H9 (cell line): ENCODE results near the gene MCM3AP. TPM values are rescaled to one million over a fixed set of nuclear protein-coding genes. Genes with fewer than 3 reads are reported as not detected.

ENCODE experiments used
- DNase-seq: peaks from one replicate; pipeline ENCODE4 v3.0.0-alpha.2; 2017
- H2AFZ ChIP-seq: one replicate; pipeline ENCODE4 v1.6.1; 2013; ENCODE audit warnings: mild to moderate bottlenecking, low read length, control low read depth, moderate library complexity
- H2AK5ac ChIP-seq: 2 replicates; pipeline ENCODE4 v1.6.1; 2013; ENCODE audit warnings: low read length, control low read depth, mixed read lengths; ENCODE audit not compliant: insufficient read length
- H2BK120ac ChIP-seq: one replicate; pipeline ENCODE4 v1.6.1; 2013; ENCODE audit warnings: low read depth, mild to moderate bottlenecking, low read length, control low read depth, inconsistent platforms; ENCODE audit not compliant: poor library complexity, severe bottlenecking
- H2BK12ac ChIP-seq: 2 replicates; pipeline ENCODE4 v1.6.1; 2013; ENCODE audit warnings: low read length, control low read depth, mixed read lengths, low read depth; ENCODE audit not compliant: insufficient read length
- H2BK15ac ChIP-seq: 2 replicates; pipeline ENCODE4 v1.6.1; 2013; ENCODE audit warnings: low read depth, low read length, control low read depth
- H2BK20ac ChIP-seq: one replicate; pipeline ENCODE4 v1.6.1; 2013; ENCODE audit warnings: low read depth, mild to moderate bottlenecking, low read length, control low read depth, inconsistent platforms; ENCODE audit not compliant: poor library complexity, severe bottlenecking
- H2BK5ac ChIP-seq: 2 replicates; pipeline ENCODE4 v1.6.1; 2013; ENCODE audit warnings: low read length, control low read depth, mixed read lengths; ENCODE audit not compliant: insufficient read length
- H3K14ac ChIP-seq: 2 replicates; pipeline ENCODE4 v1.6.1; 2013; ENCODE audit warnings: low read length, control low read depth; ENCODE audit not compliant: insufficient read depth
- H3K18ac ChIP-seq: 2 replicates; pipeline ENCODE4 v1.6.1; 2013; ENCODE audit warnings: low read depth, mild to moderate bottlenecking, mixed read lengths, low read length, control low read depth; ENCODE audit not compliant: insufficient read length
- H3K23ac ChIP-seq: 2 replicates; pipeline ENCODE4 v1.6.1; 2013; ENCODE audit warnings: low read length, control low read depth, mixed read lengths, low read depth; ENCODE audit not compliant: insufficient read length
- H3K23me2 ChIP-seq: 2 replicates; pipeline ENCODE4 v1.6.1; 2013; ENCODE audit warnings: low read depth, mild to moderate bottlenecking, mixed read lengths, low read length, control low read depth; ENCODE audit not compliant: insufficient read length, poor library complexity, severe bottlenecking
- H3K27ac ChIP-seq: 2 replicates; pipeline ENCODE4 v1.5.1; 2013; ENCODE audit warnings: low read length, control low read depth, mixed read lengths, low read depth; ENCODE audit not compliant: insufficient read length
- H3K27me3 ChIP-seq: 2 replicates; pipeline ENCODE4 v1.6.1; 2013; ENCODE audit warnings: low read length, control low read depth, inconsistent platforms; ENCODE audit not compliant: insufficient read depth
- H3K4ac ChIP-seq: 2 replicates; pipeline ENCODE4 v1.6.1; 2013; ENCODE audit warnings: low read depth, mild to moderate bottlenecking, control low read depth, inconsistent platforms, low read length, moderate library complexity
- H3K4me1 ChIP-seq: 2 replicates; pipeline ENCODE4 v1.6.1; 2013; ENCODE audit warnings: low read length, control low read depth, inconsistent platforms; ENCODE audit not compliant: insufficient read depth
- H3K4me2 ChIP-seq: 2 replicates; pipeline ENCODE4 v1.6.1; 2013; ENCODE audit warnings: low read length, control low read depth, mixed read lengths; ENCODE audit not compliant: insufficient read length, insufficient read depth
- H3K56ac ChIP-seq: 2 replicates; pipeline ENCODE4 v1.6.1; 2013; ENCODE audit warnings: low read depth, mild to moderate bottlenecking, mixed read lengths, low read length, control low read depth; ENCODE audit not compliant: insufficient read length
- H3K79me1 ChIP-seq: 2 replicates; pipeline ENCODE4 v1.6.1; 2013; ENCODE audit warnings: low read depth, mild to moderate bottlenecking, moderate library complexity, low read length, control low read depth, inconsistent platforms; ENCODE audit not compliant: insufficient read depth, poor library complexity, severe bottlenecking
- H3K79me2 ChIP-seq: 2 replicates; pipeline ENCODE4 v1.6.1; 2013; ENCODE audit warnings: low read length, control low read depth, inconsistent platforms; ENCODE audit not compliant: insufficient read depth
- H3K9ac ChIP-seq: 2 replicates; pipeline ENCODE4 v1.6.1; 2013; ENCODE audit warnings: low read length, control low read depth, mixed read lengths; ENCODE audit not compliant: insufficient read length; ENCODE audit errors: extremely low read depth
- H3K9me3 ChIP-seq: one replicate; pipeline ENCODE4 v1.6.1; 2013; ENCODE audit warnings: low read depth, low read length, inconsistent platforms; ENCODE audit not compliant: control insufficient read depth
- H3T11ph ChIP-seq: one replicate; pipeline ENCODE4 v1.6.1; 2013; ENCODE audit warnings: mild to moderate bottlenecking, low read length, control low read depth, inconsistent platforms
- H4K20me1 ChIP-seq: one replicate; pipeline ENCODE4 v1.6.1; 2013; ENCODE audit not compliant: control insufficient read depth, insufficient read length, insufficient read depth
- H4K5ac ChIP-seq: 2 replicates; pipeline ENCODE4 v1.6.1; 2013; ENCODE audit warnings: low read depth, mild to moderate bottlenecking, mixed read lengths, low read length, control low read depth; ENCODE audit not compliant: insufficient read length
- H4K8ac ChIP-seq: replicated peaks from 2 replicates; pipeline ENCODE4 v1.6.1; 2013; ENCODE audit warnings: low read length, control low read depth, mixed read lengths, low read depth; ENCODE audit not compliant: insufficient read length
- H4K91ac ChIP-seq: 2 replicates; pipeline ENCODE4 v1.6.1; 2013; ENCODE audit warnings: low read depth, mild to moderate bottlenecking, moderate library complexity, mixed read lengths, low read length, control low read depth; ENCODE audit not compliant: insufficient read length
- H3K27ac Mint-ChIP-seq, 3 experiments: 2 replicates in 2 of 3; 3 replicates in 1 of 3; pipeline ENCODE4 v1.8.0; 2020 to 2021; ENCODE audit warnings: mixed read lengths in 3 of 3, mild to moderate bottlenecking in 1 of 3, moderate library complexity in 1 of 3
- H3K27me3 Mint-ChIP-seq: 2 replicates; pipeline ENCODE4 v1.8.0; 2021; ENCODE audit warnings: low read depth, mild to moderate bottlenecking, moderate library complexity, mixed read lengths
- H3K36me3 Mint-ChIP-seq, 3 experiments: 2 replicates in 2 of 3; 3 replicates in 1 of 3; pipeline ENCODE4 v1.8.0; 2020 to 2021; ENCODE audit warnings: low read depth in 3 of 3, mixed read lengths in 3 of 3; ENCODE audit not compliant: insufficient read depth in 1 of 3
- H3K4me1 Mint-ChIP-seq, 2 experiments: 2 replicates each; pipeline ENCODE4 v1.8.0; 2020; ENCODE audit warnings: mixed read lengths in 2 of 2
- H3K4me3 Mint-ChIP-seq, 2 experiments: 2 replicates in 1 of 2; 3 replicates in 1 of 2; pipeline ENCODE4 v1.8.0; 2020 to 2021; ENCODE audit warnings: mild to moderate bottlenecking in 2 of 2, mixed read lengths in 2 of 2, moderate library complexity in 1 of 2
- H3K9me3 Mint-ChIP-seq, 2 experiments: 2 replicates in 1 of 2; 3 replicates in 1 of 2; pipeline ENCODE4 v1.8.0; 2020; ENCODE audit warnings: mild to moderate bottlenecking in 2 of 2, mixed read lengths in 2 of 2, moderate library complexity in 1 of 2
- CTCF ChIP-seq: fragments of 200-600 bp; sonication (generic); conservative IDR thresholded peaks from 3 replicates; pipeline ENCODE4 v1.8.0; 2021; ENCODE audit warnings: antibody characterized with exemption, mild to moderate bottlenecking
- WGBS: extraction: QIAGEN DNeasy Blood & Tissue Kit; methylation state at CpG from one replicate; pipeline ENCODE4 v1.1.7; 2013; ENCODE audit warnings: missing lambda C conversion rate, low lambda C conversion rate, mixed read lengths; ENCODE audit not compliant: insufficient read length; ENCODE audit errors: extremely low coverage; 5-methylcytosine and 5-hydroxymethylcytosine counted together
- total RNA-seq: library from RNA; stranded (reverse); gene quantifications from 2 replicates; pipeline ENCODE4 v1.2.1, GENCODE V29; 2021

MCM3AP gene
- total RNA-seq, 1 experiment from 2014 or later: 124 TPM

- TF ChIP-seq CTCF: no peak
- H4K20me1 ChIP-seq: no peaks in the 10 kb centered on the region
- no peak overlapping the region for H3K9ac ChIP-seq
- H2BK12ac ChIP-seq: no peak overlapping the region
- no peak overlapping the region for H3K18ac ChIP-seq
- no peak overlapping the region for H2BK5ac ChIP-seq
- no peaks in the 10 kb centered on the region for H3K79me1 ChIP-seq
- H3K27ac ChIP-seq: no peak overlapping the region
- no peaks in the 10 kb centered on the region for H3K27me3 ChIP-seq
- H3T11ph ChIP-seq: no peak overlapping the region
- Mint-ChIP-seq H3K36me3 (peaks cover 32 to 52% (median 49%) of the 10 kb centered on the region in 3 experiments; a peak in 6 of 7 replicates), H3K27me3 (no peaks in the 10 kb centered on the region), H3K9me3 (no peaks in the 10 kb centered on the region), H3K27ac (peak overlapping the region in 1 of 3 experiments; percentile 25; a peak in 1 of 7 replicates), H3K4me3 (no peak overlapping the region), H3K4me1 (peaks cover 15 to 23% of the 10 kb centered on the region in 2 experiments)
- no peak overlapping the region for H2AK5ac ChIP-seq
- no peaks in the 10 kb centered on the region for H3K23me2 ChIP-seq
- no peak overlapping the region for H2BK15ac ChIP-seq
- peak; percentile 25 for DNase-seq
- H3K23ac ChIP-seq: no peak overlapping the region
- H3K14ac ChIP-seq: no peak overlapping the region
- H2BK20ac ChIP-seq: no peak overlapping the region
- H3K4me2 ChIP-seq: no peak overlapping the region
- no peak overlapping the region for H4K8ac ChIP-seq
- H3K79me2 ChIP-seq: no peaks in the 10 kb centered on the region
- H4K5ac ChIP-seq: no peak overlapping the region
- H3K9me3 ChIP-seq: no peaks in the 10 kb centered on the region
- H2AFZ ChIP-seq: no peak overlapping the region
- peaks cover 4% of the 10 kb centered on the region; the same call in 1 of the 2 replicates for H3K4me1 ChIP-seq
- no peak overlapping the region for H4K91ac ChIP-seq
- WGBS: no CpG with 5 or more reads among the region's 4 CpGs
- H3K4ac ChIP-seq: no peak overlapping the region
- no peak overlapping the region for H3K56ac ChIP-seq
- H2BK120ac ChIP-seq: no peak overlapping the region
These were observed 94.1 kb downstream of the MCM3AP start for GRCh38 chr21:46191257-46191685.
